GM23338 (cell line): ENCODE results near the gene VCX.

Source experiments
- CTCF ChIP-seq, 2 experiments: fragments of 200-600 bp in 1 of 2; sonication (generic) in 1 of 2; conservative IDR thresholded peaks; 2 replicates each; pipeline versions ENCODE4 v1.5.1 to v1.6.1; 2016 to 2017; ENCODE audit warnings: antibody characterized with exemption in 2 of 2, low read depth in 2 of 2, mild to moderate bottlenecking in 2 of 2, moderate library complexity in 1 of 2
- EZH2 ChIP-seq: fragments of 200-600 bp; sonication (generic); IDR thresholded peaks from one replicate; pipeline ENCODE4 v1.8.0; 2017; ENCODE audit warnings: antibody characterized with exemption, mild to moderate bottlenecking, low read depth; ENCODE audit not compliant: unreplicated experiment
- POLR2AphosphoS5 ChIP-seq: IDR thresholded peaks from 2 replicates; pipeline ENCODE4 v1.6.1; 2016; ENCODE audit warnings: antibody characterized with exemption, low read depth

- TF ChIP-seq CTCF (conservative IDR thresholded peaks at IDR 0.05; ENCODE audit: low read depth in 2 of 2) (no peak), EZH2 (no peak), POLR2AphosphoS5 (no peak)
Observed at GRCh38 chrX:7815166-7815805, 27.7 kb upstream of the VCX start.
